ENCODE measurements around the gene SLC35A3. TPM values are rescaled to one million over a fixed set of nuclear protein-coding genes. Genes with fewer than 3 reads are reported as not detected.

The SLC35A3 gene
- total and polyA plus RNA-seq, 9 of the 15 experiments (the other 6 are each of a cell fraction or from before 2014, with no cell fraction given): 3.5 to 21.7 (median 13.2) TPM

- no peak for TF ChIP-seq ETS1 (conservative IDR thresholded peaks at IDR 0.05; ENCODE audit: control insufficient read depth, low read depth, low read length)
- TF ChIP-seq NKRF (IDR thresholded peaks at IDR 0.05; ENCODE audit: borderline replicate concordance): peak; percentile 72; the same call in 1 of the 2 replicates
- peak; percentile 69; the same call in 1 of the 2 replicates for TF ChIP-seq TOE1 (IDR thresholded peaks at IDR 0.05; ENCODE audit: borderline replicate concordance)
- TF ChIP-seq TOE1 (CRISPR knock-in tag; IDR thresholded peaks at IDR 0.05; ENCODE audit: borderline replicate concordance, low read depth): no peak
- 0 out of 2 replicates have a peak, but pooled peaks have one; percentile 19 for TF ChIP-seq TAL1 (IDR thresholded peaks at IDR 0.05)
- no peak for TF ChIP-seq STAT5A (IDR thresholded peaks at IDR 0.05; ENCODE audit: borderline replicate concordance, low read length)
- TF ChIP-seq NCOA4 (IDR thresholded peaks at IDR 0.05; ENCODE audit: partially characterized antibody): peak; percentile 76
- peak; percentile 44; the same call in 1 of the 2 replicates for TF ChIP-seq ARID2 (IDR thresholded peaks at IDR 0.05)
- TF ChIP-seq YBX1 (IDR thresholded peaks at IDR 0.05): peak; percentile 79; the same call in 1 of the 2 replicates
- TF ChIP-seq NR1H2 (CRISPR knock-in tag; IDR thresholded peaks at IDR 0.05): no peak
- peak; percentile 78; the same call in 1 of the 2 replicates for TF ChIP-seq SMARCA5 (IDR thresholded peaks at IDR 0.05)
- no peak for TF ChIP-seq ZNF175 (CRISPR knock-in tag; IDR thresholded peaks at IDR 0.05; ENCODE audit: low read depth)
- peak; percentile 63 for TF ChIP-seq SMARCE1 (IDR thresholded peaks at IDR 0.05)
- no peak for TF ChIP-seq BACH1 (tag; IDR thresholded peaks at IDR 0.05)
- no peak for TF ChIP-seq NR2F6 (CRISPR knock-in tag; IDR thresholded peaks at IDR 0.05)
- no peak for TF ChIP-seq ZC3H11A (IDR thresholded peaks at IDR 0.05; ENCODE audit: low read depth, low read length)
- TF ChIP-seq POLR2A (conservative IDR thresholded peaks at IDR 0.05): 0 out of 2 replicates have a peak, but pooled peaks have one; percentile 25
Observed at GRCh38 chr1:100065183-100065968, 95.6 kb downstream of the SLC35A3 start (continued).
